ENCODE results near the gene VTN. TPM values are rescaled to one million over a fixed set of nuclear protein-coding genes. Genes with fewer than 3 reads are reported as not detected.
"Not testable (repeated sequence)": the region's sequence is repeated elsewhere in the genome, so short reads cannot be mapped to it uniquely, and the experiment has no call there.

VTN gene
- total and polyA plus RNA-seq, 10 donors = 0.84 to 4.0 (median 1.6) TPM

GRCh38 chr17:28339431-28339830 is 30.7 kb downstream of the VTN start:
- Histone ChIP-seq H3K27me3 (replicated peaks in 1 of 7) (no peaks in the 10 kb centered on the region), H3K4me1 (peaks cover 9 to 92% (median 67%) of the 10 kb centered on the region in 6 donors), H3K36me3 (peaks cover 11 to 60% (median 49%) of the 10 kb centered on the region in 6 donors), H3K9me3 (no peaks in the 10 kb centered on the region), H3K4me3 (peak overlapping the region in 1 of 8 donors; percentile 37), H3K27ac (peak overlapping the region in 6 of 8 donors; percentile 38 to 98 (median 96))
- no peak for DNase-seq
- intact Hi-C loops (cut with DNase I; ENCODE audit: low total_unique reads) = no loop called here
- no peak for TF ChIP-seq POLR2A (IDR thresholded peaks at IDR 0.05)
- peak in 1 of 3 donors; percentile 18 for TF ChIP-seq POLR2AphosphoS5 (IDR thresholded peaks at IDR 0.05)
- WGBS, 5 donors = 83 to 93% (median 87%) methylated on average over 13 to 15 of the region's 15 CpGs

- H3K36me3 ChIP-seq = peaks cover 11 to 53% (median 43%) of the 10 kb centered on the region in 6 donors
- peak overlapping the region in 1 of 8 donors; percentile 83 for H3K4me3 ChIP-seq
- DNase-seq; H3K9me3 ChIP-seq; intact Hi-C loops (cut with DNase I; ENCODE audit: low total_unique reads); H3K27me3 ChIP-seq (replicated peaks in 1 of 7): not testable (repeated sequence)
- peaks cover 13 to 92% (median 69%) of the 10 kb centered on the region in 6 donors for H3K4me1 ChIP-seq
- H3K27ac ChIP-seq = peak overlapping the region in 7 of 8 donors; percentile 61 to 98 (median 96)
- 89 to 97% (median 90%) methylated on average over 7 to 8 of the region's 8 CpGs for WGBS, 5 donors
Observed at GRCh38 chr17:28338769-28339212, 31.3 kb downstream of the VTN start.

DNA sequence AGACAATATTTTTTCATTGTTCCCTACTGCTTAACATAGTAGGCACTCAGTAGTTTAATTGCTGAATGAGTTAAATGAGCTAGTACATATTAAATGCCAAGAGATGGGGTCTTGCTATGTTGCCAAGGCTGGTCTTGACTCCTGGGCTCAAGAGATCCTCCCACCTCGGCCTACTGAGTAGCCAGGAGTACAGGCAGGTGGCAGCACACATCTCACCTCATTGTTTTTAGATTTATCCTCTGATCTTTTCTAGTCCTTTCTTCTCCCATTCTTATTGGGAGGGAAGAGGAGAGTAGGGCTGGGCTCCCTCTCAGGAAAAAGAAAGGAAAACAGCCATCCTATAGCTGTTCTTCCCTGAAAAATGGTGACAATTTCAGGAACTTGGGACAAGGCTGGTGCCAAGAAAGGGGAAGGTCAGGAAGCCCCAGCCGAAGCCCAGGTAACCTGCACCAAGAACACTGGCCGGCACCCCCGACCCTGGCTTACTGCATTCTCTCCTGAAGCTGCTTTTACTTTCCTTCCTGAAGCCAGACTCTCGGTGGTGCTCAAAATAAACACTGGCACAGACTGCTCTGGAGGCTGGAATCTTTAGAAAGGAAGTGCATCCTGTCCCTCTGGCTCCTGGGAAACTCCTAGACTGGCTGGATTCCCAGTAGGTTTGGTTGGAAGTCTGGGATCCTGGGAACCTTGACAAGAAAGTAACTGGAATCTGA is 31.9 kb downstream of the VTN start:
- H3K4me3 ChIP-seq = peak overlapping the region in 4 of 8 donors; percentile 2 to 93 (median 81)
- no peaks in the 10 kb centered on the region for H3K9me3 ChIP-seq
- DNase-seq = no peak
- peak in 2 of 3 donors; percentile 65 to 76 for TF ChIP-seq POLR2AphosphoS5 (IDR thresholded peaks at IDR 0.05)
- TF ChIP-seq, protein P1, sequence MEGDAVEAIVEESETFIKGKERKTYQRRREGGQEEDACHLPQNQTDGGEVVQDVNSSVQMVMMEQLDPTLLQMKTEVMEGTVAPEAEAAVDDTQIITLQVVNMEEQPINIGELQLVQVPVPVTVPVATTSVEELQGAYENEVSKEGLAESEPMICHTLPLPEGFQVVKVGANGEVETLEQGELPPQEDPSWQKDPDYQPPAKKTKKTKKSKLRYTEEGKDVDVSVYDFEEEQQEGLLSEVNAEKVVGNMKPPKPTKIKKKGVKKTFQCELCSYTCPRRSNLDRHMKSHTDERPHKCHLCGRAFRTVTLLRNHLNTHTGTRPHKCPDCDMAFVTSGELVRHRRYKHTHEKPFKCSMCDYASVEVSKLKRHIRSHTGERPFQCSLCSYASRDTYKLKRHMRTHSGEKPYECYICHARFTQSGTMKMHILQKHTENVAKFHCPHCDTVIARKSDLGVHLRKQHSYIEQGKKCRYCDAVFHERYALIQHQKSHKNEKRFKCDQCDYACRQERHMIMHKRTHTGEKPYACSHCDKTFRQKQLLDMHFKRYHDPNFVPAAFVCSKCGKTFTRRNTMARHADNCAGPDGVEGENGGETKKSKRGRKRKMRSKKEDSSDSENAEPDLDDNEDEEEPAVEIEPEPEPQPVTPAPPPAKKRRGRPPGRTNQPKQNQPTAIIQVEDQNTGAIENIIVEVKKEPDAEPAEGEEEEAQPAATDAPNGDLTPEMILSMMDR (IDR thresholded peaks at IDR 0.05 in 8 of 11, conservative IDR thresholded peaks at IDR 0.05 in 3 of 11) = no peak
- TF ChIP-seq POLR2A (IDR thresholded peaks at IDR 0.05) = no peak
- 58 to 83% (median 73%) methylated on average over 5 of the region's 5 CpGs for WGBS, 5 donors
- peaks cover 19 to 92% (median 69%) of the 10 kb centered on the region in 6 donors for H3K4me1 ChIP-seq
- intact Hi-C loops (cut with DNase I; ENCODE audit: low total_unique reads) = no loop called here
- H3K27me3 ChIP-seq (replicated peaks in 1 of 7) = no peaks in the 10 kb centered on the region
- peak overlapping the region; percentile 14 to 98 (median 96) for H3K27ac ChIP-seq
- peaks cover 11 to 47% (median 37%) of the 10 kb centered on the region in 6 donors for H3K36me3 ChIP-seq

- TF ChIP-seq POLR2A (IDR thresholded peaks at IDR 0.05) = peak in 1 of 3 donors; percentile 83
- TF ChIP-seq, protein P1 (IDR thresholded peaks at IDR 0.05 in 8 of 11, conservative IDR thresholded peaks at IDR 0.05 in 3 of 11) = peak in 1 of 11 experiments; percentile 1
- peak in 1 of 3 donors; percentile 87 for TF ChIP-seq POLR2AphosphoS5 (IDR thresholded peaks at IDR 0.05)
- peak; percentile 87 for DNase-seq
- peaks cover 20 to 90% (median 68%) of the 10 kb centered on the region in 6 donors for H3K4me1 ChIP-seq
Observed at GRCh38 chr17:28335959-28336871, 33.9 kb downstream of the VTN start.

More at GRCh38 chr17:28335959-28336871, 33.9 kb downstream of the VTN start:
- H3K9me3 ChIP-seq = no peaks in the 10 kb centered on the region
- WGBS, 5 donors = 6 to 10% (median 9%) methylated on average over 29 of the region's 29 CpGs
- peak overlapping the region; percentile 89 to 98 (median 96) for H3K27ac ChIP-seq
- H3K27me3 ChIP-seq (replicated peaks in 1 of 7) = no peaks in the 10 kb centered on the region
- H3K4me3 ChIP-seq = peak overlapping the region; percentile 72 to 98 (median 85)
- H3K36me3 ChIP-seq = peaks cover 6 to 39% (median 25%) of the 10 kb centered on the region in 6 donors
- intact Hi-C loops (cut with DNase I; ENCODE audit: low total_unique reads) = no loop called here
